Activated CD4-positive, alpha-beta T cell treated with anti-CD3 and anti-CD28 coated beads, Interleukin-2, amount 10 ng/mL, durations not matched to agents 24 days and 14 days (primary cell): ENCODE data around the gene PPDPF. TPM values are rescaled to one million over a fixed set of nuclear protein-coding genes. Genes with fewer than 3 reads are reported as not detected.
"Not testable (repeated sequence)": the region's sequence is repeated elsewhere in the genome, so short reads cannot be mapped to it uniquely, and the experiment has no call there.

Experiments used
- DNase-seq: peaks from one replicate; pipeline ENCODE4 v3.0.0; 2022
- H3K27ac Mint-ChIP-seq: one replicate; pipeline ENCODE4 v1.8.0; 2022; ENCODE audit warnings: mild to moderate bottlenecking, mixed read lengths
- H3K27me3 Mint-ChIP-seq: one replicate; pipeline ENCODE4 v1.8.0; 2022; ENCODE audit warnings: mixed read lengths
- H3K36me3 Mint-ChIP-seq: one replicate; pipeline ENCODE4 v1.8.0; 2022; ENCODE audit warnings: low read depth, mild to moderate bottlenecking, mixed read lengths
- H3K4me1 Mint-ChIP-seq: one replicate; pipeline ENCODE4 v1.8.0; 2021; ENCODE audit warnings: mixed read lengths
- H3K4me3 Mint-ChIP-seq: one replicate; pipeline ENCODE4 v1.8.0; 2022; ENCODE audit warnings: mild to moderate bottlenecking, moderate library complexity, mixed read lengths
- H3K9me3 Mint-ChIP-seq: one replicate; pipeline ENCODE4 v1.8.0; 2021; ENCODE audit warnings: mixed read lengths
- intact Hi-C: fragments of 100-400 bp; cut with micrococcal nuclease; formaldehyde crosslinking; loops from one replicate; pipeline ENCODE4 v1.15.1; 2023
- total RNA-seq: library from RNA; stranded (reverse); gene quantifications from 2 replicates; pipeline ENCODE4 v1.2.3, GENCODE V29; 2022

Gene PPDPF
- total RNA-seq, 1 donor from 2014 or later = 130 TPM

DNA sequence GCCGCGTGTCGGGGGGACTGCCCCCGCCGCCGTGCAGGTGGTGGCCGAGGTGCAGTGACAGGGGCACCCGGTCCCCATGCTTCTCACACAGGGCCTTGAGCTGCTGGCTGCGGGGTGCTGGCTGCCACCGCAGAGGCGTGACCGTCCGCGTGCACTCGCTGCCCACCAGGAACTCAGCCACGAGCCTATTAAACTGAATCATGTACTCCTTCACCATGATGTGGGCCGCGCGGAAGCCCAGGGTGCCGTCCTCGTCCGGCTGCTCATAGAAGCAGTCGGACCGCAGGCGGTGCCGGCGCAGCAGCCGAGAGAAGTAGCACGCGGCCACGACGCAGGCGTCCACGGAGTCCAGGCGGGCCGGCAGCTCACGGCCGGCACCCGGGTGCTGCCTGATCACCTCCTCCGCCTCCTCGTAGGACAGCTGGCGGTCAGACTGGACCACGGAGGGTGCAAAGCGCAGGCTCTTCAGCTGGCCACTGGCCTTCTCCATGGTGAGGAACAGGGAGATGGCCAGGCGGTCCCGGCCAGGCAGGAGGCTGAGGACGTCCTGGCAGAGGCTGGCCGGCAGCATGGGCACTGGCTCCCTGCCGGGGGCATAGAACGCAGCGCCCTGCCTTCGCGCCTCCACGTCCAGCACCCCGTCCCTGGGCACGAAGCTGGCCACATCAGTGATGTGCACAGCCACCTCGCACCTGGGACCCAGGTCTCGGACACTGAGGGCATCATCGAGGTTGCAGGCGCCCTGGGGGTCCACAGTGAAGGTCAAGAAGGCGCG, 43.7 kb downstream of the PPDPF start:
- no peak overlapping the region for H3K27ac Mint-ChIP-seq
- H3K4me1 Mint-ChIP-seq = peaks cover 14% of the 10 kb centered on the region
- DNase-seq = no peak
- H3K4me3 Mint-ChIP-seq = no peak overlapping the region
- H3K9me3 Mint-ChIP-seq = no peaks in the 10 kb centered on the region
- peaks cover 21% of the 10 kb centered on the region for H3K36me3 Mint-ChIP-seq
- intact Hi-C loops = no loop called here
- H3K27me3 Mint-ChIP-seq = no peaks in the 10 kb centered on the region

GRCh38 chr20:63565021-63565698, 44.6 kb downstream of the PPDPF start:
- no peak overlapping the region for H3K4me3 Mint-ChIP-seq
- no peaks in the 10 kb centered on the region for H3K27me3 Mint-ChIP-seq
- intact Hi-C loops = no loop called here
- DNase-seq = no peak
- peaks cover 24% of the 10 kb centered on the region for H3K36me3 Mint-ChIP-seq
- H3K27ac Mint-ChIP-seq = no peak overlapping the region
- peaks cover 19% of the 10 kb centered on the region for H3K4me1 Mint-ChIP-seq
- H3K9me3 Mint-ChIP-seq = no peaks in the 10 kb centered on the region

DNA sequence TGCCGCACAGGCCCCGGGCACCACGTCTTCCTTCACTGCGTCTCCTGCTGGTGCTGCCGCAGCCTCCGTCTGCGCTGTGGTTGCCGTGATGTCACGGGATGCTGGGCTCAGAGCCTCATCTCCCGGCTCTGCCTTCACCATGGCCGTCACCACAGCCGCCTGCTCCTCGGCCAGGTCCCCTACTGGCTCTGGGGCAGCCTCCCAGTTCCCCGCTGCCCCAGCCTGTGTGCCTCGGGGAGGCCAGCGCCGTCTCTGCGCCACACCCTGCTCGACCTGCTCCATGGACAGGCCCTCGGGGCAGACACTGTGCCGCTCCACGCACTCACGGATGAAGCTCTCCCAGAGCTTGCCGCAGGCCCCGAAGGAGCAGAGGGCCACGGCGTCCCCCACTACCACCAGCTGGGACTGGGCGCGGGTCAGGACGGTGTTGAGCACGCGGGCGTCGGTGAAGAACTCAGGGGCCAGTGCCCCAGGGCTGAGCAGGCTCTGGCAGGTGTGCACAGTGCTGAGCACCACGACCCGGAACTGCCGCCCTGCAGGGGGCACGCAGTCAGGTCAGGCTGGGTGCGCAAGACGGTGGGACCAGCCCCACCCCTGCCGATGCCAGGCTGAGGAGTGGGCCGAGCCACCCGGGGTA, 45.3 kb downstream of the PPDPF start:
- no peak for DNase-seq
- Mint-ChIP-seq H3K27me3 (no peaks in the 10 kb centered on the region), H3K36me3 (peaks cover 20% of the 10 kb centered on the region), H3K4me3 (no peak overlapping the region), H3K4me1 (peaks cover 19% of the 10 kb centered on the region), H3K27ac (no peak overlapping the region), H3K9me3 (no peaks in the 10 kb centered on the region)
- intact Hi-C loops = no loop called here

GRCh38 chr20:63566395-63567135, 46.0 kb downstream of the PPDPF start:
- Mint-ChIP-seq H3K4me1 (peaks cover 19% of the 10 kb centered on the region), H3K27ac (no peak overlapping the region), H3K27me3 (no peaks in the 10 kb centered on the region), H3K36me3 (peaks cover 18% of the 10 kb centered on the region), H3K9me3 (no peaks in the 10 kb centered on the region), H3K4me3 (no peak overlapping the region)
- intact Hi-C loops = no loop called here
- DNase-seq = no peak

DNA sequence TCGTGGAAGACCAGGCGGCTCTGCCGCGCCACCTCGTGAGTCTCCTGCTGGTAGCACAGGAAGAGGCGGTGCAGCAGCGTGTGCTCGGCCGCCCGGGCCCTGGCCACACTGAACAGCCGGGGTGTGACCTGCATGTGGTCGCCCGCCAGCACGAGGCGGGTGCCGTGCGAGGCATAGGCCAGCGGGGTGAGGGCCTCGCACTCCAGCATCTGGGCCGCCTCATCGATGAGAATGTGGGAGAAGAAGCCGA, 46.5 kb downstream of the PPDPF start:
- no peak for DNase-seq
- Mint-ChIP-seq H3K4me3 (no peak overlapping the region), H3K4me1 (peaks cover 19% of the 10 kb centered on the region), H3K36me3 (peaks cover 18% of the 10 kb centered on the region), H3K27ac (no peak overlapping the region), H3K27me3 (no peaks in the 10 kb centered on the region), H3K9me3 (no peaks in the 10 kb centered on the region)
- intact Hi-C loops = no loop called here

DNA sequence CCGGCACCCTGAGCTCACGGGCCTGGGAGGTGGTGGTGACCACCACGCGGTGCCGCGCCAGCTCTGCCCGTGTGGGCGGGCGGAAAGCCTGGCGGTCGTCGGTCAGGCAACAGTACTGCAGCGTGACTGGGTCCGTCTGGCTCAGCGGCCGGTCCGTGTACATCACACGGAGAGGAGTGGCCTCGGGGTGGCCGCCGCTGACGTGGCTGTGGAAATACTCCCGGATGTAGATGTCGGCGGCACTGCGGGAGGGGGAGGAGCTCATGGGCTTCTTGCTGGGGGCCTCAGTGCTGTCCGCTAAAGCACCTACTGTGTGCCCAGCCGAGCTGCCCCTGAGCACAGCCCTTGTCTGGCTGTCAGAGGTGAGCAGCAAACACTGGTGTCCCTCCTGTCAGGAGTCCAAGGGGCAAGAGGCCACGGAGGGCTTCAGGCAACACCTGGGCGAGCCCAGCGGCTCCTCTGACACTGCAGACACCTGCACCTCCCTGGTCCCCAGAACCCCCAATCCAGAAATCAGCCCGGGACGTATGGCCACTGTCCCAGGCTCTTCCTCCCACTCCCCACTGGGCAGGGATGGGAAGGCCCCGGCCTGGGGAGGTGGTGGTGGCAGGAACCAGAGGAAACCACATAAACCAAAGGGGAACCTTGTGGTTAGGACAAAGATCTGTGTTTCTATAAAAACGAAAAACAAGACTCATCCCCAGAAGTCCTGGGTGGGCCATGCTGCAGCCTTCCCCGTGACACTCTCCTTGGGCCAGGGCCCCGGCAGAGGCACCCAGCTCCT, 47.0 kb downstream of the PPDPF start:
- Mint-ChIP-seq H3K27me3 (no peaks in the 10 kb centered on the region), H3K27ac (peak overlapping the region; percentile 72), H3K9me3 (no peaks in the 10 kb centered on the region), H3K4me3 (peak overlapping the region; percentile 76), H3K4me1 (peaks cover 19% of the 10 kb centered on the region), H3K36me3 (peaks cover 18% of the 10 kb centered on the region)
- DNase-seq = peak; percentile 87
- intact Hi-C loops = no loop called here

DNA sequence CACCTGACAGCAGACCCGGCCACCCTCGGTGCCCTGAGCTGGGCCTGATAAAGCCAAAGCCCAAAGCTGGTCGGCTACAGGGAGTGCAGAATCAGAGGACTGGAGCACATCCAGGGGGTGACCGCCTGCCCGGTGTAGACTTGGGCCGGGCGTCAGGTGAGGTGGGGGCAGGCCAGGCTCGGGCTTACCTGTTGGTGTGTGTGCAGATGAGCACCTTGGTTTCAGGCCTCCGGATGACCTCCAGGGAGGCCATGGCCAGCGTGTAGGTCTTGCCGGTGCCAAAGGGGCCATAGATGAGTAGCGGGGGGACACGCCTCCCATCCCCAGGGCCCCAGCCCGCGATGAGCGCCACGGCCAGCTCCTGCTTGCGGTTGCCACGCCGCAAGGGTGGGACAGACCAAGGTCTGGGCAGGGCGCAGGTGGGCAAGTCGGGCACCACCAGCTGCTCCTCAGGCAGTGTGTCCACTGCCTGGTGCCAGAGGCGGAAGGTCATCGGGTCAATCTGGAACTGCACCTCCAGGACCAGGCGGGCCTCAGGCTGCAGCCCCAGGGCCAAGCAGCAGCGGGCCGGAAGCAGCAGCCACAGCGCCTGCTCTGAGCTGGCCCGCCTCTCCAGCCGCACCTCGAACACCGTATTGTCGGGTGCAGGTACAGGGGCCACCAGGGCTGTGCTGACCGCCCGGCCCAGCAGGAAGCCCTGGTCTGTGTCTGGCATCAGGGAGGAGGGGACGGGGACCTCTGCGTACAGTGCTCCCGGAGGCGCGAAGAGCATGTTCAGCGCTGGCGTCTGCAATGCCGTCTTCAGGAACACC, 47.8 kb downstream of the PPDPF start:
- intact Hi-C loops = no loop called here
- Mint-ChIP-seq H3K27me3 (no peaks in the 10 kb centered on the region), H3K4me3 (peak overlapping the region; percentile 76), H3K9me3 (no peaks in the 10 kb centered on the region), H3K4me1 (peaks cover 19% of the 10 kb centered on the region), H3K36me3 (peaks cover 18% of the 10 kb centered on the region), H3K27ac (peak overlapping the region; percentile 72)
- DNase-seq = peak; percentile 69

- DNase-seq = no peak
- intact Hi-C loops = no loop called here
- no peaks in the 10 kb centered on the region for H3K27me3 Mint-ChIP-seq
- peak overlapping the region; percentile 44 for H3K4me3 Mint-ChIP-seq
- peaks cover 16% of the 10 kb centered on the region for H3K36me3 Mint-ChIP-seq
- H3K27ac Mint-ChIP-seq = no peak overlapping the region
- H3K4me1 Mint-ChIP-seq = peaks cover 19% of the 10 kb centered on the region
- no peaks in the 10 kb centered on the region for H3K9me3 Mint-ChIP-seq
Measured at GRCh38 chr20:63568986-63569949, 48.7 kb downstream of the PPDPF start.

- intact Hi-C loops = loop anchor here (5.0 kb wide), 1 partner anchor 57 kb away; the partner anchor contains the start of gene GMEB2
- Mint-ChIP-seq H3K36me3 (peaks cover 16% of the 10 kb centered on the region), H3K9me3 (no peaks in the 10 kb centered on the region), H3K27me3 (peaks cover under 1% of the 10 kb centered on the region), H3K27ac (no peak overlapping the region), H3K4me3 (no peak overlapping the region), H3K4me1 (peaks cover 19% of the 10 kb centered on the region)
- DNase-seq = no peak
Measured at GRCh38 chr20:63570281-63571086, 49.9 kb downstream of the PPDPF start.

GRCh38 chr20:63571087-63571478, 50.5 kb downstream of the PPDPF start:
- H3K4me3 Mint-ChIP-seq, H3K27me3 Mint-ChIP-seq, H3K9me3 Mint-ChIP-seq, H3K27ac Mint-ChIP-seq, DNase-seq: not testable (repeated sequence)
- Mint-ChIP-seq H3K36me3 (peaks cover 11% of the 10 kb centered on the region), H3K4me1 (peaks cover 19% of the 10 kb centered on the region)
- intact Hi-C loops = loop anchor here (5.0 kb wide), 1 partner anchor 56 kb away; the partner anchor contains the start of gene GMEB2
